KOPT-K1 (cell line): ENCODE measurements around the gene KIF5C.
"Not testable (repeated sequence)": the region's sequence is repeated elsewhere in the genome, so short reads cannot be mapped to it uniquely, and the experiment has no call there.

ENCODE experiments used
- H3K27ac ChIP-seq: fragments of 200-600 bp; sonication (generic); 2 replicates; pipeline ENCODE4 v1.5.1; 2016; ENCODE audit warnings: antibody characterized with exemption, mild to moderate bottlenecking, low read depth, low read length; ENCODE audit not compliant: poor library complexity, severe bottlenecking
- H3K36me3 ChIP-seq: fragments of 200-600 bp; sonication (generic); 2 replicates; pipeline ENCODE4 v1.5.1; 2017; ENCODE audit warnings: antibody characterized with exemption, mild to moderate bottlenecking, low read length, moderate library complexity; ENCODE audit not compliant: insufficient read depth
- H3K9me3 ChIP-seq: fragments of 200-600 bp; sonication (generic); 2 replicates; pipeline ENCODE4 v1.5.1; 2017; ENCODE audit warnings: antibody characterized with exemption, low read length, mild to moderate bottlenecking; ENCODE audit not compliant: insufficient read depth, poor library complexity, severe bottlenecking

Gene KIF5C

DNA sequence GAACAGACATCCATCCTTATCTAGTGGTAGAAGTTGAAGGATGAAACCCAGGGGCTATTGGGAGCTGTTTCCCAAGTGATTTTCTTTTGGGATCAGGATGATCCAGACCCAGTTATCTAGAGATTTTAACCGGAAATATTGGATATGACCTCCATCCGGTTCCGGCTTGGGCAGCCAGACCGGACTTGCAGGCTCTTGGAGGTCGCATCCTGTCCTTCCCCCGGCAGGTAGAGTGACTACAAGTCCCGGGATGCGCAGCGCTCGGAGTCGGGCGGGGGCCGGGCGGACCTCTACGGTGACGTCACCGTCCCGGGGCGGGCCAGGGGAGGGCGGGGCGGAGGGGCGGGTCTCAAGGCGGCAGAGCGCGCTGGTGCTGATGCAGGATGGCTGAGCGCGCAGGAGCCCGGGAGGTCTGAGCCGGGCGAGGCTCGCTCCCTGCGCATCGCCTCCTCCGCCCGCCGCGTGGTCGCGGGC lies at the start of gene KIF5C:
Gene KIF5C (plus strand): TSS at position 360 of the 474 bp plus-strand sequence. CDS start 391 bp downstream, outside the sequence.
- peaks cover 3% of the 10 kb centered on the region for H3K9me3 ChIP-seq
- no peaks in the 10 kb centered on the region for H3K36me3 ChIP-seq
- no peak within 1 kb of the TSS for H3K27ac ChIP-seq

DNA sequence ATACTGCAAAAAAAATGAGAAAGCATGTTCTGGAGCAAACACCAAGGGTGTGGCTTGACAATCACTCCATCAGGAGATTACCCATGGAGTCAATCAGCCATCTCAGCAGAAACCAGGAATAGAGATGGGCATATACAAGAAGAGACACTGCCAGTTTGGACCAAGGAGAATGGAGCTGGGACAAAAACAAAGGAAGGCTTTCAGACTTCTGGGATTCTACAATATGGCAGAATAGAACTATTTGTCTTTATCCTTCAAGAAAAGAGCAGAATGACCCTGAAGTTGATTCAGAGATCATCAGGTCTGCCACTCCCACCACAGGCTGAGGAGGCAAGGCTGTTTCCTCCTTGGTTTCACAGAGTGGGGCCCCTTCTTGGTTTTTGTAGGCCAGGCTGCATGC lies 48.2 kb upstream of the KIF5C start:
- Histone ChIP-seq H3K36me3 (no peaks in the 10 kb centered on the region), H3K9me3 (peaks cover 14% of the 10 kb centered on the region), H3K27ac (no peak overlapping the region)

DNA sequence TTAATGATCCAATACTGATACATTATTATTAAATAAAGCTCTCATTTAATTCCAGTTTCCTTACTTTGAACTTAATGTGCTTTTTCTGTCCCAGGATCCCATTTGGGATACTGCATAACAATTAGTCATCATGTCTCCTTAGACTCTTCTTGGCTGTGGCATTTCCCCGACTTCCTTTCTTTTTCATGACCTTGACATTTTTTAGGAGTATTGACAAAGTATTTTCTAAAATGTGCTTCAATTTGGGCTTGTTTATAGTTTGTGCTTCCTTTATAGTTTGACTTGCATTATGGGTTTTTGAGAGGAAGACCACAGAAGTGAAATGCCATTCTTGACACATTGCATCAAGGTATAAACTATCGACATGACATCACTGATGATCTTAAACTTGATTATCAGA lies 46.1 kb upstream of the KIF5C start:
- no peak overlapping the region for H3K27ac ChIP-seq
- H3K36me3 ChIP-seq, result no peaks in the 10 kb centered on the region
- peaks cover 14% of the 10 kb centered on the region for H3K9me3 ChIP-seq

GRCh38 chr2:148829618-148830017 lies 45.4 kb upstream of the KIF5C start:
- no peaks in the 10 kb centered on the region for H3K36me3 ChIP-seq
- no peak overlapping the region for H3K27ac ChIP-seq

DNA sequence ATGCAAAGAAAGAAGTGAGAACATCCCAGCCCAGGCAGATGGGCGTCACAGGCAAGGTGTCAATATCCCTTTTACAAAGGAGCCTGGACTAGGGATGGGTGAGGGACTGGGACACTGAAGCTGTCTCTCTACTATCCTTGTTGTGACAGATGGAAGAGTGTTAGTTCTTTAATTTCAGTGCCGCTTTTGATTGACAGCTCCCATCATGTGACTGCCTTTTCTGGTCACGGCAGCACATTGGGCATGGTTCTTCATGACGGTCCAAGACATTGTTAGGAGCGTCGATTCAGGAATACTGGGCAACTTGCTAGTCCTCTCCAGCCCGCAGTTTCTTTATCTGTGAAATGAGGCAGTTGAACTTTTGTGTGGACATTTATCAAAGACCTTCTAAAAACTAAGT lies 42.4 kb upstream of the KIF5C start:
- Histone ChIP-seq H3K27ac (no peak overlapping the region), H3K9me3 (no peaks in the 10 kb centered on the region), H3K36me3 (no peaks in the 10 kb centered on the region)

More at GRCh38 chr2:148829618-148830017, 45.4 kb upstream of the KIF5C start:
- peaks cover 14% of the 10 kb centered on the region for H3K9me3 ChIP-seq

DNA sequence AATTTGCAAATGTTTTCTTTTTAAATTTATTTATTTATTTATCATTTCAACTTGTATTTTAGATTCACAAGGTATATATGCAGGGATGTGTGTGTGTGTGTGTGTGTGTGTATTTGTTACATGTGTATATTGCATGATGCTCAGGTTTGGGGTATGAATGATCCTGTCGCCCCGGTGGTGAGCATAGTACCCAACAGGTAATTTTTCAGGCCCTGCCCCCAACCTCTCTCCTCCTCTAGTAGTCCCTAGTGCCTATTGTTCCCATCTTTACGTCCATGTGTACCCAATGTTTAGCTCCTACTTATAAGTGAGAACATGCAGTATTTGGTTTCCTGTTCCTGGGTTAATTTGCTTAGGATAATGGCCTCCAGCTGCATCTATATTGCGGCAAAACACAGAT lies 33.0 kb upstream of the KIF5C start:
- no peak overlapping the region for H3K27ac ChIP-seq
- H3K9me3 ChIP-seq, result no peaks in the 10 kb centered on the region
- no peaks in the 10 kb centered on the region for H3K36me3 ChIP-seq

DNA sequence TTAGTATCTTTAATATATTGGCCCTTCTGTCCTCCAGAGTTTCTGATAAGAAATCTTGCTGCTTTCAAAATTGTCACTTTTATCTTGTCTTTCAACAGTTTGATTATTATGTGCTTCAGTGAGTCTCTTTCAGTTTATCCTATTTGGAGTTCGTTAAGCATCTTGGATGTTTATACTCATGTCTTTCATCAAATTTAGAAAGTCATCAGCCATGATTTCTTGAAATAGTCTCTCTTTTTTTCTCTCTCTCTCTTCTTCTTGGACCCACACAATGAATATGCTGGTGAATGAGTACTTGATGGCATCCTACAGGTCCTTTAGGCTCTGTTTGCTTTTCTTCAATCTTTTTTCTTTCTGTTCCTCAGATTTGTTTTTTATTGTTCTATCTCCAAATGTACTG lies 26.9 kb upstream of the KIF5C start:
- peaks cover 9% of the 10 kb centered on the region for H3K9me3 ChIP-seq
- H3K27ac ChIP-seq, result no peak overlapping the region

DNA sequence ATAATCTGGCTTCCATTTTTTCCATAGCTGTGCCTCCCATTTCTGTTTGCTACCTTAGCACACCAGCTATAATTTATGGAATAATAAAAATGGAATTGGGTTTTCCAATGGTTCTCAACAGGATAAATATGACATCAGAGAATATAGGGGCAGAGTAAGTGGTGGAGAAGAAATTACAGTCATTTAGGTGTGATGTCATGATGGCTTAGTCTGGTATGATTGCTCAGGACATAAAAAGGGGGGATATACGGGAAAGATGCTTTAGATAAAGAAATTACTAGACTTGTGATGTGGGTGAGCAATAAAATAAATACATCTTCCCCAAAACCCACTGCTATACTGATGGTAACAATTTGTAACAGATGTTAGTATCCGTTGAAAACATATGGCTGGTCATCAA lies 21.6 kb upstream of the KIF5C start:
- no peaks in the 10 kb centered on the region for H3K36me3 ChIP-seq
- H3K27ac ChIP-seq, result no peak overlapping the region
- H3K9me3 ChIP-seq, result peaks cover 9% of the 10 kb centered on the region

More for the DNA sequence above, 26.9 kb upstream of the KIF5C start:
- H3K36me3 ChIP-seq, result no peaks in the 10 kb centered on the region

- no peaks in the 10 kb centered on the region for H3K9me3 ChIP-seq
- no peak overlapping the region for H3K27ac ChIP-seq
- H3K36me3 ChIP-seq, result no peaks in the 10 kb centered on the region
These were observed 15.0 kb upstream of the KIF5C start for GRCh38 chr2:148860037-148860436.

GRCh38 chr2:148861367-148861766 lies 13.7 kb upstream of the KIF5C start:
- no peak overlapping the region for H3K27ac ChIP-seq
- H3K9me3 ChIP-seq, result no peaks in the 10 kb centered on the region
- no peaks in the 10 kb centered on the region for H3K36me3 ChIP-seq

DNA sequence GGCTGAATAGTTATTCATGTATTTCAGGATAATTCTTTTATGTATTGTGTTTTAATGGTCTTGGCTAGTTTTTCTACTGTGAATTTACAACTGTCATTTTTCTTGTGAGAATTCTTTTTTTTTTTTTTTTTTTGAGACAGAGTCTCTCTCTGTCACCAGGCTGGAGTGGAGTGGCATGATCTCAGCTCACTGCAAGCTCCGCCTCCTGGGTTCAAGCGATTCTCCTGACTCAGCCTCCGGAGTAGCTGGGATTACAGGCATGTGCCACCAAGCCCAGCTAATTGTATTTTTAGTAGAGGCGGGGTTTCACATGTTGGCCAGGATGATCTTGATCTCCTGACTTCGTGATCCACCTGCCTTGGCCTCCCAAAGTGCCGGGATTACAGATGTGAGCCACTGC lies 12.5 kb upstream of the KIF5C start:
- H3K9me3 ChIP-seq, H3K27ac ChIP-seq, H3K36me3 ChIP-seq: not testable (repeated sequence)

DNA sequence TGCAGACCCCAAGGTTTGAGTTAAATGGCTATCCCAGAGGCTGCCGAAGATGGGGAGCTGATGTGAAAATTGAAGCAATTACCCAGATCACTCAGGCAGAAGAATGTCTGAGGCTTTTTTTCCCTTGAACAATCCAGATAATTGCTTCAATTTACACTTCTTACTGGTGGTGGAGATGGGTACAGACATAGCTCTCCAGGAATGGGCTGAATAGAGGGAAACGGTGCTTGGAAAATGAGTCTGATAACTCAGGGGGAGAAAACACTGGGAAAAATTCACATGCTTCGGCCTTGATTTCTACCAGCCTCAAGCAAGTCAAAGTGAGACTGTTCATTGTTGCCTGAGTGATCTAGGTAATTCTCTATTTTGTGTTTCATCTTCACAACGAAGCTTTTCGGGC lies 9.5 kb upstream of the KIF5C start:
- Histone ChIP-seq H3K9me3 (peaks cover 3% of the 10 kb centered on the region), H3K27ac (no peak overlapping the region), H3K36me3 (no peaks in the 10 kb centered on the region)

DNA sequence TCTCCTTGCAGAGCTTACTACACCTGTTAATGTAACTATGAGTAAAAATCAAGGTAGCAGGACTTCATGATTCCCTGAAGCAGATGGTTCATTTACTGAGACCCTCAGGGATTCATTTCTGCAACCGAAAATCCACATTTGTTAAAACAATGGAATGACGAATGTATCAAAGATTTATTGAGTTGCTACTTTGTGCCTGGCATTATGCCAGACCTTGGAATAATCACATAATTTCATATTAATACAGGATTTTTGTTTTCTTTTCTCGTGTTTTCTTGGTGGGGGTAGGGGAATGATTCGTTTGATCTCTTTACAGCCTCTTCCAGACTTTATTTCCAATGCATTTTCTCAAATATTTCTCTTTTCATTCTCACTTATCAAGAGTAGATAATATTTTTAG lies 8.9 kb upstream of the KIF5C start:
- no peak overlapping the region for H3K27ac ChIP-seq
- no peaks in the 10 kb centered on the region for H3K36me3 ChIP-seq

GRCh38 chr2:148867079-148867769 lies 7.8 kb upstream of the KIF5C start:
- H3K9me3 ChIP-seq, result peaks cover 3% of the 10 kb centered on the region

More for the DNA sequence above, 8.9 kb upstream of the KIF5C start:
- H3K9me3 ChIP-seq, result peaks cover 3% of the 10 kb centered on the region

GRCh38 chr2:148875387-148876051 lies 492 bp downstream of the KIF5C start:
- Histone ChIP-seq H3K36me3 (no peaks in the 10 kb centered on the region), H3K27ac (no peak overlapping the region), H3K9me3 (peaks cover 9% of the 10 kb centered on the region)

More at GRCh38 chr2:148867079-148867769, 7.8 kb upstream of the KIF5C start:
- H3K36me3 ChIP-seq, result no peaks in the 10 kb centered on the region
- no peak overlapping the region for H3K27ac ChIP-seq

DNA sequence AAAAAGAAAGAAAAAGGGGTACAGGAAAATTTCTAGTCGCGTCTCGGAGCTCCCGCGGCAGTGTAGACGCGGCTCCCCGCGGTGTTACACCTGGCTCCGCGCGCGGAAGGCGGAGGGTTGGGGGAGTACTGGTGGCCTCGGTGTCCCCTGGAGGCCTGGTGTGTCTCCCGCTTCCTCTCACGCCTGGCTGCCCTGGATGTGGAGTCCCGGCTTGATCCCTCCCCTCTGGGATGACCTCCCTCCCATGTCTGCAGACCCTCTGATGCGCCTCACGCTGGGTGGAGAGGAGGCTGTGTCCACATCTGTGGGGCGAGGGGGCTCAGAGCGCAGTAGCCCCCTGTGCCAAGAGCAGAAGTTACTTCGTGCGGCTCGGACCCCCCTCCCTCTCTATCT lies 1.2 kb downstream of the KIF5C start:
- Histone ChIP-seq H3K36me3 (no peaks in the 10 kb centered on the region), H3K27ac (no peak overlapping the region), H3K9me3 (peaks cover 11% of the 10 kb centered on the region)
